ENCODE data around the gene UBR2.
A peak's percentile ranks its signal among the peaks of the same experiment; 100 is the strongest.
"Not testable (repeated sequence)": the region's sequence is repeated elsewhere in the genome, so short reads cannot be mapped to it uniquely, and the experiment has no call there.

Gene UBR2

DNA sequence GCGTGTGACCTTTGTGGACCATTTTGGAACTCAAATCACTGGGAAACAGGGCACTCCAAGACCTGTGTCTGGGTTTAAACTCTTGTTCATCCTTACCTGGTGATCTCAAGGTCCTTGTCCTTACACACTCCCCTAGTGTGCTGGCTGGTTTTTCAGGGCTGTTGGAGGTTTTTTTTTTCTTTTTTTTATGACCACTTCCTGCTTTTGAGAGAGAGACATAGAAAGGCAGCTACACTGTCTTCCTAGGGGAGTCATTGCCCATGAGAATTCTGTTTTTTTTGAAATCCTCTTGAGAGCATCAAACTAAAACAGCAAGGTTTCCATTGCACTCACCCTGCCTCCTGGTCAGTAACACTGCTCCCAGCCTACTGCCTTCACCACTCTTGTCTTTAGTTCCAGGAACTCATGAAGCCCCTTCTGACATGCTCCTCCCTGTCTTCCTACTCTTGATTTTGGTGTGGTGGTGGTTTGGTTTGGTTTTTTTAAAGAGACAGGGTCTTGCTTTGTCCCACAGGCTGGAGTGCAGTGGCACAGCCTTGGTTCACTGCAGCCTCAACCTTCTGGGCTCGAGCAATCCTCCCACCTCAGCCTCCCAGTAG is 130.0 kb downstream of the UBR2 start:
- no peak for DNase-seq

DNA sequence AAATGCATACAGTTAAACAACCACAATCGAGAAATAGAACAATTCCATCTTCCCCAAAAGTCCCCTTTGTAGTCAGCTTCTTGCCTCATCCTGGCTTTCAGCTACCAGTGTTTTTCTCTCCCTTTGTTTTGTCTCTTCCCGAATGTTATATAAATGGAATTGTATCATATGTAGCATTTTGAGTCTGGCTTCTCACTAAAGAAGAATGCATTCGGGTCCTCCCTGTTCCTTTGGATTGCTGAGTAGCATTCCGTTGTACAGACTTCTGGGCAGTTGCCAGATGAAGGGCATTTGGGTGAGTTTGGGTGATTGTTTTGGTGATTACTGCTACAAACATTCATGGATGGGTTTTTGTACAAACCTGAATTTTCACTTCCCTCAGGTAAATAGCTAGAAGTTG is 130.8 kb downstream of the UBR2 start:
- DNase-seq: no peak

DNA sequence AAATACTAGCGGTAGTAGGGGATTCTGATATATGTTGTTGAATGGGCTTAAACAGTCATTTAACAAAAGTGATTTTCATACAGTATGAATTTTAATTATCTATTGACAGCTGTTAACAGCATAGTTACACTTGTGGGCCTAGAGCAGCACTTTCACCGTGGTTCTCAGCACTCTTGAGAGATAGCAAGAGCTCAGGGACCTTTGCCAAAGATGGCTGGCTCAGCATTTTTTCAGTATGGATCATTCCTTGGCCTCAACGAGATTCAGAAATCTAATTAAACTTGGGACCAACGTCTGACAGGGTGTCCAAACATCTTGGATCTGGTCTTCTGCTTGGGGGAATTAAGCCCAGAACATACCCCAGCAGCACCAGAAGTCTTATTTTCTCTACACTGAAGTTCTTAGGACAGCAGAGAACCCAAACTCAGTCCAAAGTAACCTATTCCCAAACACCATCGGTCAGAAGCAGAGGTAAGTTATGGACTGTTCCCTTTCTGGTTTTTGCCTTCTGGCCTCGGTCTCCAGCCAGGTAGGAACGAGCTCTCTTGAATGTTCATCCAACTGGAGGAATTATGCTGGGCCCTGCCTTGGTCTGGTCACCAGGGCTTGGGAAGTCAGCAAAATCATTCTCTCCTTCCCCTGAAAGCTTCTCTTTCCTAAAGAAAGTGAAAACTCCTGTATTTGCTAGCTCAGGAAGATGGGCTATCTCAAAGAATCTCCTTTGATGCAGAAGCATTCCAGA is 132.9 kb downstream of the UBR2 start:
- DNase-seq: no peak

DNA sequence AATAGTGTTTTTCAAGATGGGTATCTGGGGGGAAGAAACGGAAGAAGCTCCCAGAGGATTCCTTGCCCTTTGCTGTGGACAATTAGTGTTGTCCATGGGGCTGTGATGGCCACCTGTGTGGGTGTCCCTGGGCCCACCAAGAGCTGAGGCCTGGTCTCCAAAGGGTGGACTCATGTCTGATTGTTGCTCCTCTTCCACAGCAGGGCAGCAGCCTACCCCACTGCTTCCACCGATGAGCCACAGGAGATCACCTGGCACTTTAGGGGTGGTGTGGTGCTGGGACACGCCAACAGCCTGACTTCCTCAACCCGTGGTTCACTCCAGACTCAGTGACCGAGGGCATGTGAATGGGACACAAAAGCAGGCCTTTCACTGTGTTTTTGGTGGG is 133.4 kb downstream of the UBR2 start:
- DNase-seq: no peak

DNA sequence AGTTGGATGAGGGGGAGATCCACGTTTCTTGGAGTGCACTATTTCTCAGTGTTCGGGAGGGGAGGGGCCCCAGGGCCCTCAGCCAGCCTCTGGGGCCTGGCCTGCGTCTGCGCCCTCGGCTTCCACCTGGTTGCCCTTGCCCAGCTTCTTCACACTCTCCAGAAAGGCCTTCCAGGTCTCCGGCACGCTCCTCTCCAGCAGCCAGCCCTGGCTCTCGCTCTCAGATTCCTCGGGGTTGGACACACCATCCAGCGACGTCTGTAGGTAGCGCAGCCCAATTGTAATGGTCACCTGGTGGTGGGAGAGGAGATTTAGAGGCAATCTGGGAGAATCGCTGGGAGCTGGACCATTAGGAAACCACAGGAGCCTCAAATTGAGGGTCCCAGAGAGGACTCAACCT is 134.4 kb downstream of the UBR2 start:
- DNase-seq: no peak

DNA sequence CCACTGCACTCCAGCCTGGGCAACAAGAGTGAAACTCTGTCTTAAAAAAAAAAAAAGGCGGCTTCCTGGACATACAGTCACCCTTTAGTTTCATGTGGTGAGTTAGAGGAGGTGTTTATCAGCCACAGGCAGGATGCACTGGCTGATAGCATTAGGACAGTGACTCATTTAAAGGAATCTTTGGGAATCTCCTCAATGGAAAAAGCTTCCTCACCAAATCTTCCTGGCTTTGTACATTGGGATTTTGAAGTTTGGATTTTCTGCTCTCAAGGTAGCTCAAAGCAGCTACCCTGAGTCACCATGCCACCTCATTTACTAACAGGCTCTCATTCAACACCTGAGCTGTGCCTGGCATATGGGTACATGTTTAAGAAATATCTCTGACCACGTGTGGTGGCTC is 138.4 kb downstream of the UBR2 start:
- DNase-seq: no peak

DNA sequence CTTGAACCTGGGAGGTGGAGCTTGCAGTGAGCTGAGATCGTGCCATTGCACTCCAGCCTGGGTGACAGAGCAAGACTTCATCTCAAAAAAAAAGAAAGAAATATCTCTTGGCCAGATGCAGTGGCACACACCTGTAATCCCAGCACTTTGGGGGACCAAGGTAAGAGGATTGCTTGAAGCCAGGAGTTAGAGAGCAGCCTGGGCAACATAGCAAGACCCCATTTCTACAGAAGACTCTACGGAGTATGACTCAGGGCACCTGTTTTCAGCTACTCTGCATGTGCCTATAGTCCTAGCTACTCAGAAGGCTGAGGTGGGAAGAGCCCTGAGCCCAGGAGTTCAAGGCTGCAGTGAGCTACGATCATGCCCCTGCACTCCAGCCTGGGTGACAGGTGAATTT is 139.0 kb downstream of the UBR2 start:
- not testable (repeated sequence) for DNase-seq

DNA sequence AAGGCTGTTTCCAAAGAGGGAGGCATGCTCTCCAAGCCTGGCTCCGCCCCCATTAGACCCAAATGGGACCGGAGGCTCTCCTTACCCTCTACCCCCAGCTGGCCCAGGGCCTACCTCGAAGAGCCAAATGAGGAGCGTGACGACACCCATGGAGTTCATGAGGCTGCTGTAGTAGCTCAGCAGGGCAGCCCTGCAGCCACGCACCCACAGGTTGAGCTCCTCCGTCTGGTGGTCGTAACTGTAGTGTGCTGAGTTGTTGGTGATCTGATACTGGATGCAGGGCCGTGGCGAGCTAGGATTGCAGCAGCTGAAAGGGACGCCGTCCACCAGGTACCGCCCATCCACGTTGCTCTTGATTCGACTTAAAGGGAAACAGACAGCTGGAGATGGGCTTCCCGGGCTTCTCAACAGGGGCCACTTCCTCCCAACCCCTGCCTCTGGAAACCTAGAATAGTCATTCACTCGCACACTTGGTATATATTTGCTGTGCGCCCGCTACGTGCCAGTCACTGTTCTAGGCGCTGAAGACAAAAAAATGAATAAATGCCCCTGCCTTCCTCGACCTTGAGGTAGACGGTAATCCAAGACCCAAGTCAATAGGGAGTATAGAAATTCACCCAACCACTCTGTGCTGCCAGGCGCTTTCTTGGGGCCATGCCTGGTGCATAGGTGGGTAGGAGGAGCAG is 140.6 kb downstream of the UBR2 start:
- DNase-seq: no peak

DNA sequence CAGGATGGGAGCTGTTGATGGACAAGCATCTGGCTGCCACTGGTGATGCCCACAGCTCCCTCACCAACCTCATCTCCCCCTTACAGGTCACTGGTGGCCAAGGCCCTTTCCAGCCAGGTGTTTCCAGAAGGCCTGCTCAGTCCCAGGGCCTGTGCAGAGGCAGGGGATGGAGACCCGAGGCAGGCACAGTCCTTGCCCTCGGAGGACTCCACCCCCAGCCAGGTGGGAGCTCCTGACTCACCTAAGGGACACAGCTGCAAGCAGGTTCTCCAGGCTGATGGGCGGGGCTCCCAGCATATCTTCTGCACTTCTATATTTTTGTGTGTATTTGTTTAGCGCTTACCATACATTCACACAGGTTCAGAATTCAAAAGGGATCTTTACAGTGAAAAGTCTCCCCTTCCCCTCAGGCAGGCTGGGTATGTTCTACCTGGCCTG is 141.1 kb downstream of the UBR2 start:
- no peak for DNase-seq

DNA sequence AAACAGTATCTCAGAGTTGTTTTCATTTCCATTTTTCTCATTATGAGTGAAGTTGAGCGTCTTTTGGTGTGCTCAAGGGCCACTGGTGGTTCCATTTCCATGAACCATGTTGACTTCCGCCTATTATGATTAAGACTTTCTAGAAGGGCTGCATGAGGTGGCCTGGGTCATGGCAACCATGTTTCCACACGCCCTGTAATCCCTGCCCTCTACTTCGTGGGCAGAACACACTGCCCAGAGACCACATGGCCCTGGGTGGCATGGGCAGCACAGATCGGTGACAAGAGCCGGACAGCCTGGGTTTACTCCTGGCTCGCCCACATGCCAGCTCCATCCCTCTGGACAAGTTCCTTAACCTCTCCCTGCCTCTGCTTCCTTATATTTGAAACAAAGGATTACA is 143.8 kb downstream of the UBR2 start:
- no peak for DNase-seq

DNA sequence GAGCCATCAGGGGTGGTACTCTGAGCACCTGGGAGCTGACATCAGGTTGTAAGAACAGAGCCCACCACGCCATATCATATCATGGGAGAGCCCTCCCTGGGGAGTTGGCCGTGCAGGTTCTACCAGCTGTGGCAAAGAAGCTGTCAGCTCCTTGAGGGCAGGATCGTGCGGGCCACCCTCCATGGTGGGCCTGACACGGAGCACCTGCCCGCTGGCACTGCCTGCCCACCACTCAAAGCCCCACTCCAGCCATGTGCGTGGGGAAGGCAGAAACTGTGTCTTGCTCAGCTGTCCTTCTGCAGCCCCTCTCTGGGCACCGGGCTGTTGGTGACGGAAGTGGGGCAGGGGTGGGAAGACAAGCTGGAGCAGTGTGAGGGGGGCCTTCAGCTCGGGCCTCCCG is 144.3 kb downstream of the UBR2 start:
- no peak for DNase-seq

DNA sequence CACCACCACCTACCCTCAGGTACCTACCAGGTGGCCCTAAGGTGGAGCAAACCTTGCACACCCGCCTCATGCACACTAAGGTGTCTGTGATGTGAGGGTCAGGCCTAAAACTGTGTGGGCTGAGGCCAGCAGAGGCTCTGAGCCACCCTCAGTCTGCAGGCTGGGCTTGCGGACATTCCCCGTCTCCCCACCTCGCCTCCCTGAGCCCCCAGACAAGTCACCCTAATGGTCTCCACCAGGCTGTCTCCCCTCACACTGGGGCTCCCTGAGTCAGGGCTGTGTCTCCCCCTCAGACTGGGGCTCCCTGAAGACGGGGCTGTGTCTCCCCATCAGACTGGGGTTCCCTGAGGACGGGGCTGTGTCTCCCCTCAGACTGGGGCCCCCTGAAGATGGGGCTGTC is 146.0 kb downstream of the UBR2 start:
- no peak for DNase-seq

DNA sequence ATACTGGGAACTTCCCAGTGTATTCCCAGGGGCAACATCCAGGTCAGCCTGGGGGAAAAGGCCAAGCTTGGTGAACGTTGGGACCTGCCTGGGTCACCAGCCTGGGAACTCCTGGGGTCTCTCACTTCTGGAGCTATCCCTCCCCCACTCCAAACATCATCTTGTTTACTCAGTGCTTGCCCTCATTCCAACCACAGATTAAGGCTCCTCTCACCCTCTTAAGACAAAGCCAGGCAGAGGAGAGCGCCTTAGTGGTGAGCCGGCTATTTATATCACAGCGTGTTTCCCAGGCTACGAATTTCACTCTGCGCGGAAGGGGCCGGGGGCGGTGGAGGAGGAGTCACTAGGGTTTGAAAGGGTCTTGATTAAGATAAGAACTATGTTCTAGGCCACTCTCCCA is 146.5 kb downstream of the UBR2 start:
- DNase-seq: no peak

DNA sequence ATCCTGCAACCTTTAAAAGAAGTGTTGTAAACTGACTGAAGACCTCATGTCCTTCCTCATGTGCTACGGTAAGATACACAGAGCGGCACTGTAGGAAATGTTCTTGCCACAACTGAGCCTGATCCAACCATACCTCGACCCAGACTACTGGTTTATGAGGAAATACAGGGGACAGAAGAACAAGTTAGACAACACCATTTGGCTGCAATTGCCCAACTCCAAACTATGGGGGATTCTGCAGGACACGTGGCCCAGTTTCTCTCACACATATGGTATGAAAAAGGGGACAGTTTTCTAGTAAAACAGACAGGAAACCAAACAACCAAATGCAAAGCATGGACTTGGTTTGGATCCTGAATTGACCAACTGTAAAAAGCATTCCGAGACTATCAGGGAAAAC is 148.1 kb downstream of the UBR2 start:
- DNase-seq: no peak

DNA sequence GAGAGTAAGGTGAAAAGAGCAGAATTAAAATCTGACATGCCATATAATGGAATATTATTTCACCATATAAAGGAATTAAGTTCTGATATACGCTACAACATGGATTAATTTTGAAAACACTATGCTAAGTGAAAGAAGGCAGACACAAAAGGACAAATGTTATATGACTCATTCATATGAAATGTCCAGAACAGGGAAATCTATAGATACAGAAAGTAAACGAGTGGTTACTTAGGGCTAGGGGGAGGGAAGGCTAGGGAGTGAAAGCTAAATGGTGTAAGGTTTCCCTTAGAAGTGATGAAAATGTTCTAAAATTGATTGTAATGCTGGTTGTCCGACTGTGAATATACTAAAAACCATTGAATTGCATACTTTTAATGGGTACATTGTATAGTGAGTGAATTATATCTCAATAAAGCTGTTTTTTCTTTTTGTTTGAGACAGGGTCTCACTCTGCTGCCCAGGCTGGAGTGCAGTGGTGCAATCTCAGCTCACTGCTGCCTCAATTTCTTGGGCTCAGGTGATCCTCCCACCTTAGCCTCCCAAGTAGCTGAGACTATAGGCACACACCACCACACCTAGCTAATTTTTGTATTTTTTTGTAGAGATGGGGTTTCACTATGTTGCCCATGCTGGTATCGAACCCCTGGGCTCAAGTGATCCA is 150.4 kb downstream of the UBR2 start:
- DNase-seq: no peak

DNA sequence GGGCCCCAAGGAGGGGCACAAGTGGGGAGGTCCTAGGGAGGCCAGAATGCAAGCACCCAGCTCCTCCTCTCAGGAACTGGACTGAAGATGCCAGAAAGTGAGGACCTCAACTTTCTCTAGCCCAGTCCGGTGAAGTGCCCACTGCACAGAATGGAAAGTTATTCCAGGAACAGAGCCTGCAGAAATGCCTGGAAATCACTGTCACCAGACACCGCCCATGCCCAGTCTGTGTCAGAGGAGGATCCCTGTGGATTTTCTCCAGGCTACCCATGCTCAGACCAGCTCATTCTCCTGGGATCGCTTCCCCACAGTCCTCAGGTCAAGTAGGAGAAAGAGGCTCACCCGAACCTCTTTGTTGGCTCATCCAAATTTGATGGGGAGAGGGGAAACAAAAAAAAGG is 152.0 kb downstream of the UBR2 start:
- no peak for DNase-seq

DNA sequence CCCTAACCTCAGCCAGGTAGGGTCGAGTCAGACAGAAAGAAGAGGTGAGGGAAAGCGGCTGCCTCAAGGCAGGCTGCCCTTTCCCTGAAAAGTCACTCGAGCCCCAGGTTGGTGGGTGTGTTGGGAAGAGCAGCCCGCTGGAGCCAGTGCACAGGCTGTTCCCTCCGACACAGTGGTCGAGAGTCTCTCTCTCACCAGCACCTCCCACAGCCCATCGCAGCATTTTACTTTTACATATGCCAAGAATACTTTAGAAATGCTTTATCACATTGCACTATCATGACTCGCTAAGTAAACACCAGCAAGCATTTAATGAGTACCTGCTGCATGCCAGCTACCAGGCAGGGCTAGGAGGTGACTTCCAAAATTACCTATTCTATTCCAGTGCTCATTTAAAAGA is 156.9 kb downstream of the UBR2 start:
- no peak for DNase-seq

DNA sequence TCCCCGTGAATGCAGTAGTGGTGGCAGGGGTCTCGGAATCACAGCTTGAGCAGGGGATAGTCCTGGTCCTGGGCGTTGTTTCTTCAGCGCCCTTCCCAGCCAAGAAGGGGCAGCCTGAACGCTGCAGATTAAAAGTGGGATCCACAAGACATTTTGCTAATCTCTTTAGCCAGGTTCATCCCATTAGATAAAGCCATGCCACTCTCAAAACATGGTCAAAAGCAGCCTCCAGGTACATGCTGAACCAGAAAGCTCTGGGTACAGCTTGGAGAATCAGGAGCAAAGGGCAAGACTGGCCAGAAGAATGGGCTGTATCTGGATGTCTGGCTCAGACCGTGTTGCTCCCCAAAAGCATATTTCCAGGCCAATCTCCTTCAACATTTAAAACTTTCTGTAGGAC is 158.7 kb downstream of the UBR2 start, which contains the start of gene PRPH2:
Gene PRPH2 (minus strand): TSS at position 101 of the 400 bp plus-strand sequence. CDS start 263 bp downstream, outside the sequence.
- no peak for DNase-seq

DNA sequence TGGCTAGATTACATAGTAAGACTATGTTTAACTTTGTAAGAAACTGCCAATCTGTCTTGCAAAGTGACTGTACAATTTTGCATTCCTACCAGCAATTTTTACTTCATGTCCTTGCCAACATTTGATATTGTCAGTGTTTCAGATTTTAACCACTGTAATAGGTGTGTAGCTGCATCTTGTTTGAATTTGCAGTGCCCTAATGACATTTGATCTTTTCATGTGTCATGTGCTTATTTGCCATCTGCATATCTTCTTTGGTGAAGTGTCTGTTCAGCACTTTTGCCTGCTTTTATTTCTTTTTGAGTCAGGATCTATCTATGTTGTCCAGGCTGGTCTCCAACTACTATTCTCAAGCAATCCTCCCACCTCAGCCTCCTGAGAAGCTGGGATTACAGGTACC is 161.0 kb downstream of the UBR2 start:
- no peak for DNase-seq

DNA sequence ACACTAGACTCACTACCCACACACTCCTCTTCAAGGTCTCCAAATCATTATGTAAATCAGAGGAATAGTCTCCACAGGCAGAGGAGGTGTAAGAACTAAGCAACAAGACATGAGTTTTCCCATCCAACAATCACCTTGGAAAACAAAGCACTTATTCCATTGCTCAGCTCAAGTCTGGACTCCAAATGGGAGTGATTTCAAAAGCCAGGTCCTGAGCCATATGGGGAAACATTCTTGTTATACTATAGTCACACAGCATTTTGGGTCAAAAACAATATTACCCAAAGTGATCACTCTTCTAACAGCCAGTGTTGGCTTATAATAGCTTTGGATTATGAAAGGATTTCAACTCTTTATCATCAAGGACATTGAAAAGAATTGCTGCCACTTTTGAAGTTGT is 162.2 kb downstream of the UBR2 start:
- no peak for DNase-seq

DNA sequence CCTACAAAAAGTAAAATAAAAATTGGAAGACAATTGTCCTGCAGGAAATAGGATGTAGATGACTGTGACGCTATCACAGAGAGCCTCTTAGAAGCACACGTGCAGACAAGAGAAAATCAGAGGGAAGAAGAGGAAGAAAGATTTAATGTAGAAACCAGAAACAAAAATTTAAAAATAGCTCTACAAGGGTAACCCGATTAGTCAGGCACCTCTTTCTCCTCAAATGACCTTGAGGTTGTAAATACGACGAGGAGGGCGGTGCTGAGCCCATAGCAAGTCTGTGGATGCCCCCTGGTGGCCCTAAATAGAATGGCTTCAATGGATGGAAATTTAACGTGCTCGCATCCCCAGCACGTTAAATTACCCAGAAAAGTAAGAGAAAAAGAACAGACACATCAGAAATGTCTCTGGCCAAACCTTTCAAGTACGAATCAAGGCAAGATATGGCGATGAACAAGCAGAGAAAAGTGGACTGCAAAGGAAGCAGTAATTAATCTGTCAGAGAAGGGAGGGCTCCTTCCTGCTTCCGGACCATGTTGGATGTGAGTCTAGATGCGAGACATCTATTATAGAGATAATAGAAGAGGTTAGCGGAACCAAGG is 162.8 kb downstream of the UBR2 start:
- peak; percentile 75 for DNase-seq

DNA sequence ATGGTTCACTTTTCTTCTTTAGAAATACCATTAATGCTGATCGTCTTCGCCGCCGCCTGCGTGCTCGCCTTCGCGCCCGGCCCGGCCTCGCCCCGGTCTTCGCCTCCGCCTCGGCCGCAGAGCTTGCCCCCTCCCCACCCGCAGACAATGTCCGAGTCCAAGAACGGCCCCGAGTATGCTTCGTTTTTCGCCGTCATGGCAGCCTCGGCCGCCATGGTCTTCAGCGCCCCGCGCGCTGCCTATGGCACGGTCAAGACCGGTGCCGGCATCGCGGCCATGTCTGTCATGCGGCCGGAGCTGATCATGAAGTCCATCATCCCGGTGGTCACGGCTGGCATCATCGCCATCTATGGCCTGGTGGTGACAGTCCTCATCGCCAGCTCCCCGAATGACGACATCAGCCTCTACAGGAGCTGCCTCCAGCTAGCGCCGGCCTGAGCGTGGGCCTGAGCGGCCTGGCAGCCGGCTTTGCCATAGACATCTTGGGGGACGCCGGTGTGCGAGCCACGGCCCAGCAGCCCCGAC is 163.3 kb downstream of the UBR2 start:
- DNase-seq: peak; percentile 36

DNA sequence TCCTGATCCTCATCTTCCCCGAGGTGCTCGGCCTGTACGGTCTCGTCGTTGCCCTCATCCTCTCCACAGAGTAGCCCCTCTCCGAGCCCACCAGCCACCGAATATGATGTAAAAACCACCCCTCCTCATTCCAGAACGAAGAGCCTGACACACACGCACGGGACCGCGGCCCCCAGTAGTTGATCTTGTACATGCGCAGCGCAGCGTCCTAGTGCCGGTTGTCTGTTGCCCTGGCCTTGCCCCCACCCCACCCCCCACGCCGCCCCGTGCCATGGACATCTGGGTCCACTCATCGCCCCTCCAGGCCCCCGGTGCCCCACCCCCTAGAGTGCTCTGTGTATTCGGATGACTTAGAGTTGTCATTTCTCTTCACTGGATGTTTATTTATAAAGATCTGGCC is 163.8 kb downstream of the UBR2 start:
- no peak for DNase-seq

Data from stimulated activated CD8-positive, alpha-beta memory T cell treated with anti-CD3 and anti-CD28 coated beads, Interleukin-4, amount 100 ng/mL, for 48 hours (primary cell).